Duodenal mucosa (tissue), 2 donors: ENCODE data around the gene CDCA3.

ENCODE experiments used
- H3K27ac ChIP-seq: one replicate; pipeline ENCODE4 v1.7.0; 2013; ENCODE audit warnings: low read depth, low read length
- H3K27me3 ChIP-seq, 2 donors: one replicate each; pipeline ENCODE4 v1.7.0; 2013; ENCODE audit warnings: low read length in 2 of 2, control low read depth in 1 of 2; ENCODE audit not compliant: insufficient read depth in 2 of 2, control insufficient read depth in 1 of 2
- H3K36me3 ChIP-seq, 2 donors: one replicate each; pipeline ENCODE4 v1.7.0; 2013; ENCODE audit warnings: low read length in 2 of 2, control low read depth in 1 of 2; ENCODE audit not compliant: insufficient read depth in 2 of 2, control insufficient read depth in 1 of 2
- H3K4me1 ChIP-seq, 2 donors: one replicate each; pipeline ENCODE4 v1.7.0; 2013; ENCODE audit warnings: low read length in 2 of 2, control low read depth in 1 of 2; ENCODE audit not compliant: insufficient read depth in 2 of 2, control insufficient read depth in 1 of 2
- H3K4me3 ChIP-seq, 2 donors: one replicate each; pipeline ENCODE4 v1.7.0; 2013; ENCODE audit warnings: low read length in 2 of 2, low read depth in 1 of 2
- H3K9ac ChIP-seq, 2 donors: one replicate each; pipeline ENCODE4 v1.7.0; 2013; ENCODE audit warnings: low read length in 2 of 2, low read depth in 1 of 2
- H3K9me3 ChIP-seq, 2 donors: one replicate each; pipeline ENCODE4 v1.7.0; 2013; ENCODE audit warnings: low read length in 2 of 2, control low read depth in 1 of 2; ENCODE audit not compliant: control insufficient read depth in 1 of 2

CDCA3 gene

GRCh38 chr12:6821591-6822425 lies 29.3 kb downstream of the CDCA3 start, which contains the start of gene GPR162:
Gene GPR162, plus strand, starts transcription at chr12:6821821. Its CDS starts 2,078 bp downstream, at chr12:6823899.
- H3K27ac ChIP-seq: no peak within 1 kb of the TSS
- H3K27me3 ChIP-seq: peaks cover 33 to 51% of the 10 kb centered on the region in 2 donors
- peaks cover 11 to 17% of the 10 kb centered on the region in 2 donors for H3K4me1 ChIP-seq
- no peaks in the 10 kb centered on the region for H3K9me3 ChIP-seq
- peaks cover 0 to 5% of the 10 kb centered on the region in 2 donors for H3K36me3 ChIP-seq
- peak within 1 kb of the TSS; percentile 49 to 53 for H3K4me3 ChIP-seq
- H3K9ac ChIP-seq: peak within 1 kb of the TSS in 1 of 2 donors; percentile 25

- H3K9me3 ChIP-seq: no peaks in the 10 kb centered on the region
- no peak overlapping the region for H3K9ac ChIP-seq
- H3K27ac ChIP-seq: no peak overlapping the region
- peaks cover 33 to 56% of the 10 kb centered on the region in 2 donors for H3K27me3 ChIP-seq
- H3K4me1 ChIP-seq: peaks cover 11 to 13% of the 10 kb centered on the region in 2 donors
- H3K4me3 ChIP-seq: no peak overlapping the region
- H3K36me3 ChIP-seq: peaks cover 0 to 5% of the 10 kb centered on the region in 2 donors
Observed at GRCh38 chr12:6820166-6820565, 30.9 kb downstream of the CDCA3 start.

GRCh38 chr12:6819106-6820030 lies 31.7 kb downstream of the CDCA3 start:
- no peaks in the 10 kb centered on the region for H3K9me3 ChIP-seq
- H3K4me1 ChIP-seq: peaks cover 11% of the 10 kb centered on the region in 2 donors
- no peak overlapping the region for H3K27ac ChIP-seq
- H3K4me3 ChIP-seq: no peak overlapping the region
- peaks cover 33 to 48% of the 10 kb centered on the region in 2 donors for H3K27me3 ChIP-seq
- no peak overlapping the region for H3K9ac ChIP-seq
- H3K36me3 ChIP-seq: peaks cover 0 to 5% of the 10 kb centered on the region in 2 donors

- no peak overlapping the region for H3K4me3 ChIP-seq
- no peak overlapping the region for H3K27ac ChIP-seq
- peaks cover 0 to 5% of the 10 kb centered on the region in 2 donors for H3K36me3 ChIP-seq
- H3K27me3 ChIP-seq: peaks cover 27 to 43% of the 10 kb centered on the region in 2 donors
- H3K4me1 ChIP-seq: peaks cover 11% of the 10 kb centered on the region in 2 donors
- no peak overlapping the region for H3K9ac ChIP-seq
- H3K9me3 ChIP-seq: no peaks in the 10 kb centered on the region
Observed at GRCh38 chr12:6818645-6819044, 32.4 kb downstream of the CDCA3 start.

- peaks cover 0 to 5% of the 10 kb centered on the region in 2 donors for H3K36me3 ChIP-seq
- H3K27me3 ChIP-seq: peaks cover 23 to 38% of the 10 kb centered on the region in 2 donors
- no peak overlapping the region for H3K4me3 ChIP-seq
- no peak overlapping the region for H3K27ac ChIP-seq
- H3K9me3 ChIP-seq: no peaks in the 10 kb centered on the region
- H3K4me1 ChIP-seq: peaks cover 11% of the 10 kb centered on the region in 2 donors
- H3K9ac ChIP-seq: no peak overlapping the region
Observed at GRCh38 chr12:6818222-6818621, 32.9 kb downstream of the CDCA3 start.

GRCh38 chr12:6817662-6818157 lies 33.4 kb downstream of the CDCA3 start:
- Histone ChIP-seq H3K4me1 (peaks cover 11% of the 10 kb centered on the region in 2 donors), H3K27ac (no peak overlapping the region), H3K4me3 (no peak overlapping the region), H3K36me3 (peaks cover 0 to 5% of the 10 kb centered on the region in 2 donors), H3K27me3 (peaks cover 17 to 33% of the 10 kb centered on the region in 2 donors), H3K9me3 (no peaks in the 10 kb centered on the region), H3K9ac (no peak overlapping the region)

- peaks cover 0 to 5% of the 10 kb centered on the region in 2 donors for H3K36me3 ChIP-seq
Observed at GRCh38 chr12:6817098-6817497, 34.0 kb downstream of the CDCA3 start.

GRCh38 chr12:6816598-6816997 lies 34.5 kb downstream of the CDCA3 start:
- H3K36me3 ChIP-seq: peaks cover 0 to 5% of the 10 kb centered on the region in 2 donors
- no peak overlapping the region for H3K9ac ChIP-seq
- H3K9me3 ChIP-seq: no peaks in the 10 kb centered on the region
- H3K4me3 ChIP-seq: no peak overlapping the region
- peaks cover 8 to 23% of the 10 kb centered on the region in 2 donors for H3K27me3 ChIP-seq
- no peak overlapping the region for H3K27ac ChIP-seq
- H3K4me1 ChIP-seq: peaks cover 5 to 6% of the 10 kb centered on the region in 2 donors

More at GRCh38 chr12:6817098-6817497, 34.0 kb downstream of the CDCA3 start:
- Histone ChIP-seq H3K4me3 (no peak overlapping the region), H3K27ac (no peak overlapping the region), H3K27me3 (peaks cover 13 to 27% of the 10 kb centered on the region in 2 donors), H3K9me3 (no peaks in the 10 kb centered on the region), H3K9ac (no peak overlapping the region), H3K4me1 (peaks cover 9 to 10% of the 10 kb centered on the region in 2 donors)

- Histone ChIP-seq H3K4me3 (no peak overlapping the region), H3K4me1 (no peaks in the 10 kb centered on the region), H3K27me3 (peaks cover 0 to 7% of the 10 kb centered on the region in 2 donors), H3K9me3 (no peaks in the 10 kb centered on the region), H3K36me3 (peaks cover 0 to 5% of the 10 kb centered on the region in 2 donors), H3K9ac (no peak overlapping the region), H3K27ac (no peak overlapping the region)
Observed at GRCh38 chr12:6813363-6813762, 37.7 kb downstream of the CDCA3 start.
